ENCODE results near the gene ACKR2. TPM values are rescaled to one million over a fixed set of nuclear protein-coding genes. Genes with fewer than 3 reads are reported as not detected.

ACKR2 gene
- total RNA-seq, 1 experiment from 2014 or later, result 0.61 TPM

DNA sequence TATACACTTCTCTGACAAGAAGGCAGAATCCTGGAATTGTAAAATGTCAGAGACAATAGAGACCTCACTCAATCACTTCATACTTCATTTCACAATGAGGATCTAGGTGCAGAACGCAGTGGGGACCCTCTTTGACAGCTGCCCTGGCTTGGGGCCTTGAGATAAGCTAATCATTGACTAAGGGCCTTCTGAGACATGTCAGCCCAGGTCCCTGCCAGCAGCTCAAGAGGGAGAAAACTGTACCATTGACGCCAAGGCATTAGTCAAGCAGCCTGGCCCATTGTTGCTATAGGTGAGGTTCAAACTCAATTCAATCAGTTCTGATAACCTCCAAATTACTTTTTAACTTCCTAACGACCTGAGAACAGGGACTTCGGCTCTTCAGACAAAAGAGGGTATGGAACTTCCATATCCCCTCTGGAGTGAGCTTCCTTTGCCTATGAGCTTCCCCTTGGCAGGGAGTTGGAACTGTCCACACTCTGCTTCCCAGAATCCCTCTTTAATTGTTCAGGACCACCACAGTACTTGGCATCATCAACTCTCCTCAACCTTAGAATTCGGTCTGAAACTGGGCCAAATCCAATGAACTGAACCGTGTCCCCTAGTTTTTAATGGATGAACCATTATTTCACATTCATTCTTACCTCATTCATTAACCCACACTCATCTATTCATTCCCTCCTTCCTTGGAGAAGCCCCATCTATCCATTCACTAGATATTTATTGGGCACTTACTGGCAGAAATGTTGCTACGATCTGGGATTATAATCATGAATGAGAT is 67.9 kb downstream of the ACKR2 start:
- intact Hi-C loops (cut with micrococcal nuclease), result no loop called here
- TF ChIP-seq, protein P1, sequence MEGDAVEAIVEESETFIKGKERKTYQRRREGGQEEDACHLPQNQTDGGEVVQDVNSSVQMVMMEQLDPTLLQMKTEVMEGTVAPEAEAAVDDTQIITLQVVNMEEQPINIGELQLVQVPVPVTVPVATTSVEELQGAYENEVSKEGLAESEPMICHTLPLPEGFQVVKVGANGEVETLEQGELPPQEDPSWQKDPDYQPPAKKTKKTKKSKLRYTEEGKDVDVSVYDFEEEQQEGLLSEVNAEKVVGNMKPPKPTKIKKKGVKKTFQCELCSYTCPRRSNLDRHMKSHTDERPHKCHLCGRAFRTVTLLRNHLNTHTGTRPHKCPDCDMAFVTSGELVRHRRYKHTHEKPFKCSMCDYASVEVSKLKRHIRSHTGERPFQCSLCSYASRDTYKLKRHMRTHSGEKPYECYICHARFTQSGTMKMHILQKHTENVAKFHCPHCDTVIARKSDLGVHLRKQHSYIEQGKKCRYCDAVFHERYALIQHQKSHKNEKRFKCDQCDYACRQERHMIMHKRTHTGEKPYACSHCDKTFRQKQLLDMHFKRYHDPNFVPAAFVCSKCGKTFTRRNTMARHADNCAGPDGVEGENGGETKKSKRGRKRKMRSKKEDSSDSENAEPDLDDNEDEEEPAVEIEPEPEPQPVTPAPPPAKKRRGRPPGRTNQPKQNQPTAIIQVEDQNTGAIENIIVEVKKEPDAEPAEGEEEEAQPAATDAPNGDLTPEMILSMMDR (IDR thresholded peaks at IDR 0.05; ENCODE audit: unreplicated experiment), result no peak
- ChIA-PET POLR2A (no interaction called here), CTCF (interaction anchor here (0.7 to 2.4 kb wide), 2 partner anchors 8 to 38 kb away, joined by 3 to 12 read pairs; no protein-coding TSS in a partner anchor)
- Mint-ChIP-seq H3K27ac (ENCODE audit: low read depth, unreplicated experiment) (no peak overlapping the region), H3K4me1 (ENCODE audit: insufficient read depth, unreplicated experiment) (peaks cover 13% of the 10 kb centered on the region), H3K27me3 (ENCODE audit: insufficient read depth, unreplicated experiment) (peaks cover 22% of the 10 kb centered on the region), H3K36me3 (ENCODE audit: insufficient read depth, unreplicated experiment) (no peaks in the 10 kb centered on the region), H3K4me3 (ENCODE audit: unreplicated experiment) (no peak overlapping the region), H3K9me3 (ENCODE audit: unreplicated experiment) (no peaks in the 10 kb centered on the region)
- DNase-seq (ENCODE audit: unreplicated experiment), result no peak
- no TSS peak for BruUV-seq (replicated peaks)

DNA sequence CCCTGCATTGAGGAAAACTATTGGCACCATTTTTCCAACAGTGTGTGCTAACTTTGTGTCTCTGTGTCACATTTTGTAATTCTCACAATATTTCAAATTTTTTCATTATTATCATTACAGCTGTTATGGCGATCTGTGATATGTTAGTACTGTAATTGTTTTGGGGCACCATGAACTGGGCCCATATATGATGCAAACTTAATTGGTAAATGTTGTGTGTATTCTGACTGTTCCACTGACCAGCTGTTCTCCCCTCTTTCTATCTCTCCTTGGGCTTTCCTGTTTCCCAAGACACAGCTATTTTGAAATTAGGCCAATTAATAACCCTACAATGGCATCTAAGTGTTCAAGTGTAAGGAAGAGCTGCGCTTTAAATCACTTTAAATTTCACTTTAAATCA is 68.6 kb downstream of the ACKR2 start:
- no TSS peak for BruUV-seq (replicated peaks)
- intact Hi-C loops (cut with micrococcal nuclease), result no loop called here
- no peak overlapping the region for H3K4me3 Mint-ChIP-seq (ENCODE audit: unreplicated experiment)
- DNase-seq (ENCODE audit: unreplicated experiment), result no peak
- H3K4me1 Mint-ChIP-seq (ENCODE audit: insufficient read depth, unreplicated experiment), result peaks cover 6% of the 10 kb centered on the region
- H3K27me3 Mint-ChIP-seq (ENCODE audit: insufficient read depth, unreplicated experiment), result peaks cover 14% of the 10 kb centered on the region
- TF ChIP-seq, protein P1 (IDR thresholded peaks at IDR 0.05; ENCODE audit: unreplicated experiment), result no peak
- H3K9me3 Mint-ChIP-seq (ENCODE audit: unreplicated experiment), result no peaks in the 10 kb centered on the region
- ChIA-PET POLR2A (interaction anchor here (0.7 to 0.8 kb wide), 2 partner anchors 306 to 1600 kb away, joined by 3 read pairs; partner anchors contain the start of gene ZNF445), CTCF (interaction anchor here (1.4 to 2.4 kb wide), 3 partner anchors 39 to 98 kb away, joined by 3 to 12 read pairs (median 7); no protein-coding TSS in a partner anchor)
- H3K36me3 Mint-ChIP-seq (ENCODE audit: insufficient read depth, unreplicated experiment), result no peaks in the 10 kb centered on the region
- no peak overlapping the region for H3K27ac Mint-ChIP-seq (ENCODE audit: low read depth, unreplicated experiment)

DNA sequence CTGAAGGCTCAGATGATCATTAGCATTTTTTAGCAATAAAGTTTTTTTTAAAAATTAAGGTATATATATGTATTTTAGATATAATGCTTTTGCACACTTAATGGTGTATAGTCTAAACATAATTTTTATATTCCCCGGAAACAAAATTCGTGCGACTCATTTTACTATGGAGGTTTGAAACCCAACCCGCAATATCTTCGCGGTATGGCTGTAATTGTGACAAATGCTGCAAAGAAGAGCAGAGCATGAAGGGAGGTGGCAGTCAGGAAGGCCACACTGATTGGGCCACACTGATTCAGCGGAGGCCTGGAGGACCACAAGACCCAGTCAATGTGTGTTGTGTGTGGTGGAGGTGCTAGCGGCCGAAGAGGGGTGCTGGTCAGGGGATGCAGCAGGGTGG is 70.9 kb downstream of the ACKR2 start:
- no peak for DNase-seq (ENCODE audit: unreplicated experiment)
- ChIA-PET CTCF (interaction anchor here (0.8 to 0.9 kb wide), 2 partner anchors 11 to 279 kb away, joined by 3 read pairs; no protein-coding TSS in a partner anchor), POLR2A (no interaction called here)
- Mint-ChIP-seq H3K27me3 (ENCODE audit: insufficient read depth, unreplicated experiment) (peaks cover 7% of the 10 kb centered on the region), H3K36me3 (ENCODE audit: insufficient read depth, unreplicated experiment) (no peaks in the 10 kb centered on the region), H3K4me1 (ENCODE audit: insufficient read depth, unreplicated experiment) (peaks cover 6% of the 10 kb centered on the region), H3K27ac (ENCODE audit: low read depth, unreplicated experiment) (no peak overlapping the region), H3K4me3 (ENCODE audit: unreplicated experiment) (peak overlapping the region; percentile 63), H3K9me3 (ENCODE audit: unreplicated experiment) (no peaks in the 10 kb centered on the region)
- intact Hi-C loops (cut with micrococcal nuclease), result loop anchor here (5.0 kb wide), 2 partner anchors 333 to 378 kb away; partner anchors contain the start of gene VIPR1
- no TSS peak for BruUV-seq (replicated peaks)
- TF ChIP-seq, protein P1 (IDR thresholded peaks at IDR 0.05; ENCODE audit: unreplicated experiment), result no peak

Measured in MCF 10A (cell line).